HG03575 (cell line): Measurements from ENCODE around the gene PLEKHA8.

ENCODE experiments used
- ATAC-seq: cut with Tn5 transposase; IDR thresholded peaks from one replicate; pipeline ENCODE4 v1.9.1; 2021; ENCODE audit not compliant: unreplicated experiment, insufficient number of reproducible peaks, low FRiP score; ENCODE audit errors: extremely low read depth

The PLEKHA8 gene

GRCh38 chr7:30175180-30175579, 147.0 kb downstream of the PLEKHA8 start:
- no peak for ATAC-seq

- ATAC-seq: no peak
Measured at GRCh38 chr7:30175636-30176147, 147.5 kb downstream of the PLEKHA8 start.

- no peak for ATAC-seq
Measured at GRCh38 chr7:30176463-30177109, 148.4 kb downstream of the PLEKHA8 start.

DNA sequence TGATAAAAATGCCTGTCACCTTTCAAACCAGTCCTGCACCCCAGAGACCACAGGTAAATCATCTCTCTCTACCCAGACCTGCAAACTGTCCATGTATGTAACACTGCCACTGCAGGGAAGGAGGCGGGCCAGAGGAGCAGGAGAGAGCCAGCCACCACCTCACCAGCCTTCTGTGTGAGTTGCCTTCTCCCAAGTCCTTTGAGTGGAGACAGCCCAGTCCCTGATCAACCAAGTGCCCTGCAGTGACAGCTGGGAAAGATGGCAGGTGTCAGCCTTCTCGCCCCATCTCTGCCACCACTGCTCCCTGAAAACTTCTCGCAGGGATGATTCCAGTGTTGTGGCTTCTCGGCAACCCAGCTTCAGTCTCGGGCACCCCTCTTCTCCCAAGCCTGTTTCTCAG, 149.0 kb downstream of the PLEKHA8 start:
- no peak for ATAC-seq

- no peak for ATAC-seq
Measured at GRCh38 chr7:30177965-30178364, 149.8 kb downstream of the PLEKHA8 start.

DNA sequence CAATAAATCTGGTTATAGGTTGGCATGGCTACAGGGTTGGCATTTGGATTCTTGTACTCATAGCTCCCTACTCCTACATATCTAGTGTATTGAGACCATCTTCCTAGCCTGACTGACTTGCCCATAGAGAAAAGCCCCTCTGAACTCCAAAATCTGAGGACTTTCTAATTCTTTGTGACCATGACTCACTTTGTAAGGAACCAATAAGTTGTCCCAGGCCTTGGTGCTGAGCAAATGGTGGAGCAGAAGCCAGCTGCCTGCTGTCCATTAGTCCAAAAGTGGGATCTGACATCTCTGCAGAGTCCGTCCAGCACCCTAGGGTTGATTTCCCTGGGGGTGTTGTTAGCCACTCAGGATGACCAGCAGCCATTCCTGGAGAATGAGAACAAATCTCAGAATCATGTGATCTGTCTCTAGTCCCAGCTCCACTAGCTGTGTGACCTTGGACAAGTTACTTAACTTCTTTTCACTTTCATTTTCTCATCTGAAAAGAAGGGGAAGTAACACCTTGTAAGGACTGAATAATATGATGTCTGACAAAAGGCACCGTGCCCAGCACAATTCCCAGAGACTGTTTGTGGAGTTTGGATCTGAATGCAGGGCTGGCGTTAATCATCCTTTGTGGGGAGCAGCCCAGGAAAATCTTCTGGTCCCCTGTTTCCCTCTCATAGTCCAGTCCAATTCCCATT, 150.7 kb downstream of the PLEKHA8 start:
- no peak for ATAC-seq
